Medulla oblongata (tissue), 1 donor: ENCODE data around the gene FOXD1.

Source experiments
- DNase-seq: peaks from one replicate; pipeline ENCODE4 v3.0.0-alpha.2; 2015; ENCODE audit errors: extremely low spot score

FOXD1 gene

GRCh38 chr5:73441378-73441777 lies 7.2 kb downstream of the FOXD1 start:
- DNase-seq = no peak

- DNase-seq = no peak
These were observed 8.3 kb downstream of the FOXD1 start for GRCh38 chr5:73440262-73440661.

GRCh38 chr5:73438645-73439470 lies 9.7 kb downstream of the FOXD1 start:
- DNase-seq = no peak

GRCh38 chr5:73437777-73438644 lies 10.6 kb downstream of the FOXD1 start:
- no peak for DNase-seq

GRCh38 chr5:73437101-73437776 lies 11.3 kb downstream of the FOXD1 start:
- DNase-seq = no peak

- no peak for DNase-seq
These were observed 12.0 kb downstream of the FOXD1 start for GRCh38 chr5:73436535-73437100.

- no peak for DNase-seq
These were observed 12.6 kb downstream of the FOXD1 start for GRCh38 chr5:73435759-73436534.

GRCh38 chr5:73434907-73435306 lies 13.7 kb downstream of the FOXD1 start:
- DNase-seq = no peak

GRCh38 chr5:73434461-73434860 lies 14.1 kb downstream of the FOXD1 start:
- DNase-seq = no peak

GRCh38 chr5:73433982-73434342 lies 14.6 kb downstream of the FOXD1 start:
- no peak for DNase-seq

- DNase-seq = no peak
These were observed 15.2 kb downstream of the FOXD1 start for GRCh38 chr5:73433272-73433981.

GRCh38 chr5:73431204-73431851 lies 17.2 kb downstream of the FOXD1 start:
- no peak for DNase-seq

- DNase-seq = no peak
These were observed 22.5 kb downstream of the FOXD1 start for GRCh38 chr5:73426034-73426433.

- DNase-seq = no peak
These were observed 24.0 kb downstream of the FOXD1 start for GRCh38 chr5:73424556-73424977.

- no peak for DNase-seq
These were observed 26.4 kb downstream of the FOXD1 start for GRCh38 chr5:73422164-73422563.

- DNase-seq = no peak
These were observed 27.9 kb downstream of the FOXD1 start for GRCh38 chr5:73420666-73421065.

- no peak for DNase-seq
These were observed 28.8 kb downstream of the FOXD1 start for GRCh38 chr5:73419465-73420390.

- no peak for DNase-seq
These were observed 29.5 kb downstream of the FOXD1 start for GRCh38 chr5:73419117-73419464.

- DNase-seq = no peak
These were observed 30.3 kb downstream of the FOXD1 start for GRCh38 chr5:73418244-73418691.
